ENCODE data around the gene PLK2.

Gene PLK2

GRCh38 chr5:58477760-58478376 lies 18.0 kb upstream of the PLK2 start:
- peak in 1 of 3 experiments; percentile 18 for DNase-seq

- DNase-seq: no peak
Observed at GRCh38 chr5:58475404-58475803, 15.5 kb upstream of the PLK2 start.

GRCh38 chr5:58469896-58470295 lies 10.0 kb upstream of the PLK2 start:
- no peak for DNase-seq

DNA sequence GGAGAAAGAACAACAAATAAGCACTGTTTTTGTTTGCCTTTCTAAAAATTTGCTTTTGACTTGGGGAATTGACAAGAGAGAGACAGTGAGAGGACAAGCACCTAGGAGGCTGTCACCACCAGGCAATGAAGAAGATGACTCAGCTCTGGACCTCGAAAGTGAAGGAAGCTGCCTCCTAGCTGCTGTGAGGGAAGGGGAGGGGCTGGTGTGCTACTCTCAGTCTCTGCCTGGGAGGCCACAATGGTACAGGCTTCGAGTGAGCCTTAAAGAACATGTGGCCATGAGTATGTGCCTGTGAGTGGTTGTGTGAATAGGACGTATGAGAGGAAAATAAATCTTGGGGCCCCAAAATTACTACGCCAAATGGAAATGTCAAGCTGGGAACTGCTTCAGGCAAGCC lies 7.1 kb upstream of the PLK2 start:
- no peak for DNase-seq

GRCh38 chr5:58462623-58463230 lies 2.8 kb upstream of the PLK2 start:
- peak; percentile 21 to 74 (median 69) for DNase-seq

- DNase-seq: peak in 2 of 3 experiments; percentile 16 to 55
Observed at GRCh38 chr5:58462154-58462553, 2.3 kb upstream of the PLK2 start.

DNA sequence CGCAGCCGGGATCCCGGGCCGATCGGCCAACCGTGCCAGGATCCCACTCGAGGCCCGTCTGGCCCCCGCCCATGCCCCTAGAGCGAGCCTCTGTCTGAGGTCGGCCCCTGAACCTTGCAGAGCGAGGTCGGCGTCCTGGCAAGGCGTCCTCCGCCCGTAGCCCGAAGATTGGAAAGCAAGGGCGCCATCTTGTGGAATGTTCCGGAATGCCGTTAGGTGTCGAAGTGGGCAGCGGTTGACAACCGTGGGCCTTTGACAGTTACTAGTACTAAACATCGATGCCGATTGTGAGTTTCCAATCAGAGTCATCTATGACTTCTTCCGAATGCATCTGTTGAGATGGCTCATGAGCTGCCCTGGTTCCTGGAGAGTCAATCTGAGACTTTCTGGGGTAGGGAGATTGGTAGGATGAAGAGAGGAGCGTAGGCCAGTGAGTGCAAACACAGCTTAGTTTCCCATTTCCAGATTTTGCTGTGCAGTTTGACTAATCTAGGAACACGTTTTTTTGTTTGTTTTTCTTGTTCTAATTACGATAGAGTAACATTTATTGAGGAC lies 923 bp upstream of the PLK2 start:
- peak; percentile 88 to 96 (median 88) for DNase-seq

DNA sequence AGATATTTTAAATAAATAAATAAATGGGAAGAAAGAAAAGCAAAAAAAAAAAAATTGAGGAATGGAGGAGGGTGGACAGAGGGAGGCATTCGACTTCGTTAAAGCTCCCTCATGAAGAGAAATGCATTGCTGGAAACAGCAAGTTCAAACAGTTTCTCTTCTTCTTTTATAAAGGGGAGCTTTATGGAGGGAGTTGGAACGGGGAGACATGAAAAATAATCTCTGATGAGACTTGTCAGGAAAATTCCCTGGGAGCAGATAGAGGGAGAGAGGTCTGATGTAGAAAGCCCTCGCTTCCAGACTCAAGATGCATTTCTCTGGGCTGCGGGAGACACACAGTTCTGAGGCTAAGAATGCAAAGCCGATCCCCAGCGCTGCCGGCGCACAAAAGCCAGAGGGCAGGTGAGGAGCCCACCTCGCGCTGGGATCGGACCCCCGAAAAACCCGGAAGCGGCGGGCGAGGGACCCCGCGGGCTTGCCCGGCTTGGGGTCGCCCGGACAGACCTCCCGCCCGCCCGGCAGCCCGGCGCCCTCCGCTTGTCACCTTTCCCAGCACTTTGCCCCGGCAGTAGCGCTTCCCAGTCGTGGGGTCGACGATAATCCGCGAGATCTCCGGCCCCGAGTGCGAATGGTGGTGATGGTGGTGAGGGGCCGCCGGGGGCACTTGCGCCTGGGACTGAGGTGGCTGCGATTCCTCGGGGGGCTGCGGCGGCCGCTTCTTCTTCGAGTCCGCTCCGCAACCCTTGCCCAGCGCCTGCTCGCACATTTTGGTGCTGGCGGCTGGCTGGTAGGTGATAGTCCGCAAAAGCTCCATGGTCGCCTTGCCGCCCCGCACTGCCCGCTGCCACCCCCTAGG lies 512 bp downstream of the PLK2 start:
- DNase-seq: peak; percentile 42 to 54 (median 44)

- peak in 2 of 3 experiments; percentile 9 to 39 for DNase-seq
Observed at GRCh38 chr5:58458743-58459145, 1.1 kb downstream of the PLK2 start.

GRCh38 chr5:58458141-58458742 lies 1.6 kb downstream of the PLK2 start:
- no peak for DNase-seq

- DNase-seq: no peak
Observed at GRCh38 chr5:58457050-58457449, 2.8 kb downstream of the PLK2 start.

DNA sequence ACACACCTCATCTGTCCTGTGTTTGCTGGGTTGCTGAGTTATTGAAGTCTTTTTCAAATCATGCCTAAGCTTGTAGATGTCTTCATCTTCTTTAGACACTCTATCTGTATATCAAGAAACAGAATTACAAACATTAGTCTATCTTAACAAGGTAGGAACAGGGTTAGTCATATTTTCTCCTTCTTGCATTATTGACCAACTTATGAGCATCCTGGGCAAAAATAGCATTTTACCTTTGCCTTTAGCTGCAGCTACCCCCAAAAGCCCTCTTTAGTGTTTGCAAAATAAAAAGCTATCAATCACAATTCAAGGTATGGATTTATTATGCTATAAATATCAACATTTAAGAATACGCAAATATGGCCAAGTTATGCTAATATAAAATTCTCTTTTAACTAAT lies 3.4 kb downstream of the PLK2 start:
- DNase-seq: no peak

DNA sequence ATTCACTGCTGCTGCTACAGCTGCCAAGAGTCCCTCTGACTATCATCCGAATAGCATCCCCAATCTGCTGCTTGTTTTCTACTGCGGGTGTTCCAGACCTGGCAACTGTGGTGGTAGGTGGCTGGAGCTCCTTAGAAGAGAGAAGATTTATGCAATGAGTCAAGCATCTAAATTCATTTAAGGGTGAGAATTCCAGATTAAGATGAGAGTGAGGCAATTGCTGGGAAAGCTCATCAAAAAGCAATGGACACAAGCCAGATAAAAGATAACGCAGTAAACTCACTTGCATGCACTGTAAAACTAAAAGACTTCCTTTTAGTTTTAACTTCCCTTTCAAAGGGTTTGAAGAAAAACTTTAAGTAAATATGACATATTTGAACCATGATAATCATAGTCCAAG lies 3.9 kb downstream of the PLK2 start:
- no peak for DNase-seq

DNA sequence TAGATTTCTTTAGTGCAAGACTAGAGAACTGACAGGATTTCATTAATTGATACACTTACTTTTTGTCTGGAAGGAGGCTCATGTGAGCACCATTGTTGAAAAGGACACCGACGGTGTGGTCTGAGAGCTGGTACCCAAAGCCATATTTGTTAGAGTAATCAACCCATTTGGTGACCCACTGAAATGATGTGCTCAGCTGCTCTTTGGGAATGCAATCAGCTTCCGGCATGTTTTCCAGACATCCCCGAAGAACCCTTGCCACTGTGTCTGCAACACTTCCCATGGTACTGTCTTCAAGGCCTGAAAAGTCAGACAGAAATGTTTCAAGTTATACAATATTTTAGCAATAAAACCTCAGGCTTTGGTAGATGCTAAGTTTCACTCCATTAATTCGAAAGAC lies 4.4 kb downstream of the PLK2 start:
- DNase-seq: no peak

DNA sequence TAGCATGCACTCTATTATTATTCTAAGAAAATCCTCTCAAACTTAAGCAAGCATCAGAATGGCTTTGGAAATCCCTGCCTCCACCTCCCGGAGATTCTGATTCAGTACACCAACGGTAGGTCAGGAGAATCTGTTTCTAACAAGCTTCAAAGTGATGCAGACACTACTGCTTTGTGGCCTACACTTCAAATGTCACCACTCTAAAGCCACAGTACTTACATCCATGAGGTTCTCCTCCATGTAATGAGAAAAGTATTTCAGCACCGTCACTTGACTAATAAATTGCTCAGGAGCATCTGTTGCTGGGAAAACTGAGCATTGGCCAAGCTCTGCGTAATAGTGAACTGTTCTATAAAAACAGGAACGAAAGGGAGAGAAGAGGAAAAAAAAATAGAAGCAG lies 4.8 kb downstream of the PLK2 start:
- DNase-seq: no peak

DNA sequence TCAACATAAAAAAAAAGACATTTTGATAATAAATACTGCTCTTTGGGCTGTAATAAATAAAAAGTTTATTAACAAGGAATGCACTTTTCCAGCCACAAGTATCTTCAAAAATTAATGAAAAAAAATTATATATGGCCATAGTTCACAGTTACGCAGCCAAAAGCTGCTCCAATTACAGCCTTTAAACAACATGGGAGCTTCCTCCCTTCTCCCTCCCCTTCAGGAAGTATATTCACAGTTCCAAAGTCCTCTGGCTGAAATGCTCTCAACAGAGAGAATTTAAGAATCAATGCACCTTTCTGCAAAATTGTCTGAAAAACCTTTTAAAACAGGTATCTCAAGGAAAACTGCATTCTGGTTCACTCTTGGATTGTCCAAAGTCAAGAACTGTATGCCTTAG lies 5.9 kb downstream of the PLK2 start:
- no peak for DNase-seq

GRCh38 chr5:58453306-58453705 lies 6.6 kb downstream of the PLK2 start:
- no peak for DNase-seq

GRCh38 chr5:58452566-58453258 lies 7.2 kb downstream of the PLK2 start:
- no peak for DNase-seq

GRCh38 chr5:58451732-58452565 lies 7.9 kb downstream of the PLK2 start:
- DNase-seq: no peak

DNA sequence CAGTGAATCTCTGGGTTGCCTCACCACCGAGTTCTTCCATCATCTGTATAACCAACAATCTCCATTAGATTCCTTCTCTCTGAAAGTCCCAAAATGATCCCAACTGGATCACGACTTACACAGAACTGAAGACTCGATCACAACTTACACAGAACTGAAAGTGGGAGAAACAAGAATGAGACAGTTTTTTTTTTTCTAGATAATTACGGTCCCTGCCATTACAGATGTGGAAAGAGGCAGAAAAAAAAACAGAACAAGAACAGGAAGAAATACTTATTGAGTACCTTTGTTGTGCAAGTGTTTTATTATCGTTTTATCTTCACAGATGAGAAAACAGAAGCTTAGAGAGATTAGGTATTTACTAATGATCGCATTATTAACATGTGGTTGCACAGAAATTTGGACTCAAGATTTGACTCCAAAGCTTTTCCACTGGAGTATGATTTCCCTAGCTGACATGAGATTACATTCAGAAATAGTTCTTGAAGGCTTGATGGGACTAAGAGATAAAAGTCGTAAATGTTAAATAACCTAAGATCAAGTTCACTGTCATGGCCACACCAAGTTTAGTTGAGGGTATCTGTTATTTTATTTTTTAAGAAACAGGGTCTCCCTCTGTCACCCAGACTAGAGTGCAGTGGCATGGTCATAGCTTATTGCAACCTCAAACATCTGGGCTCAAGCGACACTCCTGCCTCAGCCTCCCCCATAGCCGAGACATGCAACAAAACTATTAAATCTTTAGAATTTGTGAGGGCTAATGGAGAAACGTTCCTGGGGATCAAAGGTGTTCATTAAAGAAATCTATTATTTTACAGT lies 8.9 kb downstream of the PLK2 start:
- no peak for DNase-seq

DNA sequence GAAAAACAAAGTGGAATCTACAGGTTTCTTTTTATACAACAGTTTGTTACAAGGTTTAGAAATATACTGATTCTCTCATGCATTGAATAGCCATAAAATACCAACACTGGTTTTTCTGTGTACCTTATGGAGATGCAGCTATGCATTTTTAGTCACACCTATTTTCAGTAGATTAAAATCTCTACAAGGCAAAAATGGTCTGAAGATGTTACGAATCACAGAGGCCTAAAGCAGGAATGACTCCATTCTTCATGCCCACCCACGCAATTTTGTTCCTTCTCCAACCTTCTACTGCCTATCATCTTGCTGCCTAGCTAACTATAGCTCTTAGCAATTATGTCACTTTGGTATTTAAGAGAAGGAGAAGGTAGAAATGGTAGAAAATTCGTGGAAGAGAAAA lies 9.9 kb downstream of the PLK2 start:
- no peak for DNase-seq
